ENCODE measurements around the gene SMIM27.

GRCh38 chr9:32590476-32590875 is 38.3 kb downstream of the SMIM27 start:
- TF ChIP-seq CTCF (IDR thresholded peaks at IDR 0.05) (no peak), POLR2AphosphoS5 (IDR thresholded peaks at IDR 0.05) (no peak), POLR2A (IDR thresholded peaks at IDR 0.05) (no peak)
